ELR (cell line): ENCODE results near the gene THAP6.
"Not testable (repeated sequence)": the region's sequence is repeated elsewhere in the genome, so short reads cannot be mapped to it uniquely, and the experiment has no call there.

Experiments used
- DNase-seq: peaks from one replicate; pipeline ENCODE4 v3.0.0-alpha.2; 2015; ENCODE audit warnings: low read depth

THAP6 gene

DNA sequence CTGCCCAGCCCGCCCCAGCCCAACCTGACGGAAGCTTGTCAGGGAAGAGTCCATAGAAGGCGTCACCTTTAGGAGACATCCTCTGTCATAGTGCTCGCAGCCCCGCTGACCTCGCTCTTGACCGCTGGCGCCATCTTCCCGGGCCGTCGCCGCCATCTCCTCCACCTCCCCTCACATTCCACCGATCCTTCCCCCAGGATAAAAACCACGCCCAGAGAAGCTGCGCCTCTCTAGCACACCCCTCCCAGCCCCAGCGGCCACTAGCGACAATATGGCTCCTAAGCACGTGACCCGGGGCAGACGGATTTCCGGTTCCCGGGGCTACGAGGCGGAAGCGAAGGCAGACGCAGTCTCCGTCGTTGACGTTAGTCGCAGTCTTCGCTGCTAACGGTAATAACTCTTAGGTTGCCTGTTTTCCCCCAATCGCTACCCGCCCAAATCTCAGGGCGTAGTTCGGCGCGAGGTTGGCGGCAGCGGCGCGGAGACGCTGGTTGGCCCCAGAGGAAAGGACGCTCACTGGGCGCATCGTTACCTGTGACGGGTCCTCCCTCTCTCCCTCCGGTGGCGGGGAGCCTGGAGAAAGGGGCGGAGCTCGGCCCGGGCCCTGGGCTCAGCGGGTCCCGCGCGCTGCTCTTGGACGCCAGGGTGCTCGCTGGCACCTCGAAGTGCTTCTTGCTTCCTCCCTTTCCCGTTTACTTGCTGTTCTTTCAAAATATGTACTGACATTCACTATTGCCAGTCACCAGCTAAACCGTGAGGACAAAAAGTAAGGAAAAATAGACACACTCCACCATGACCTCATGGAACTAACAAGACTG, at the start of gene THAP6, which contains the start of gene RCHY1:
THAP6 (plus strand) TSS at position 343 of the 818 bp plus-strand sequence. CDS start 980 bp downstream, outside the sequence.
RCHY1 (minus strand) TSS at position 273 of the 818 bp plus-strand sequence; CDS start at position 156, 117 bp downstream.
- peak; percentile 99 for DNase-seq

GRCh38 chr4:75469896-75470295, 44.4 kb upstream of the THAP6 start:
- no peak for DNase-seq

DNA sequence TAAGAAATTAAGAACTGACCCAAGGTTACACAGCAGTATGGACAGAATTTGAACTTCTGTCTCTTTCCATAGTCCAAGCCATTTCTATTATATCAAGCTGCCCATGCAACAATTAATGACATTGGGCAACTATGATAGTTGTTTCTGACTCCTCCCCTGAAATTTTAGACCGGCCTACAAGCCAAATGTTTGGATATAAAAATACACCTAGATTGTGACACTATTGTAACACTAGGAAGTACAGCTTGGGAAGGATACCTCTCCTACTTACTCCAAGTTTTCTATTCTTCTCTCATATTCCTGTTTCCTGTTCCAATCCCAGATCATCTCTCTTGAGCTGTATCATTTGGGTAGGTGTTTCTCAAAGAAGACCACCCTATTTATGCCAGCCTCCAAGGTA, 43.5 kb upstream of the THAP6 start:
- no peak for DNase-seq

DNA sequence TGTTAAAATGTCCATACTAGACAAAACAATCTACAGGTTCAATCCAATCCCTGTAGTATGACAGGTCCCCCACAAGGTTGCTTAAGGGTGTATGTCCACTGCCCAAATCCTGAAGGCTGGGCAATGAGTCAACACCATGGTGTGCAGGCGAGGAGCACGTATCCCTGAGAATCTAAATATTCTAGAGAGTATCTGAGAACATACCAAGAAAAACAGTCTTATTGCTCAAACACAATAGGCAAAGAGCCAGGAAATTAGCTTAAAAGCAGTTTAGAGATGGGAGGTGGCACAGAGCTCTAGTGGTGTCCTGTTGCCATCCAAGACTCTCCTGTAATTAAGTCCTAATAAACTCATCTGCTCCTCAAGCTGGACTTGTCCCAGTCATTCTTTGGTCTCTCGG, 37.1 kb upstream of the THAP6 start:
- no peak for DNase-seq

DNA sequence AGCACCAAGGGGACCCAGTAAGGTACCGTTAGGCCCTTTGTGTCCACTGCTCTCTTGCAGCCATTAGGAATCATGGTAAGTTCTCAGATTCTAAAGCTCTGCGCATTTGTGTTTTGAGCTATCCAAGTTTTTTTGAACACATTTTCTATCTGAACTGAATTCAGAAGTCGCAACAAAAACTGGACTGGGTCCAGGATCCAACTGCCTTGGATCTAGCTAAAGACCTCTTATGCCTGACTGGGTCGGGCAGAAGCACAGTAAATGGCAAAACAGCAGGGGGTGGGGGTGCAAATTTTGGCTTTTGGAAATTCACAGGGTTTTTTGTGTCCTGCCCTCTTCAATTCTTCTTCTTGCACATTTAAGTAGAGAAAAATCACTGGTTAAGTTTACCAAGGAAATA, 30.1 kb upstream of the THAP6 start:
- no peak for DNase-seq

- DNase-seq: peak; percentile 55
Measured at GRCh38 chr4:75490155-75490554, 24.1 kb upstream of the THAP6 start.

GRCh38 chr4:75494563-75494962, 19.7 kb upstream of the THAP6 start:
- DNase-seq: peak; percentile 66

DNA sequence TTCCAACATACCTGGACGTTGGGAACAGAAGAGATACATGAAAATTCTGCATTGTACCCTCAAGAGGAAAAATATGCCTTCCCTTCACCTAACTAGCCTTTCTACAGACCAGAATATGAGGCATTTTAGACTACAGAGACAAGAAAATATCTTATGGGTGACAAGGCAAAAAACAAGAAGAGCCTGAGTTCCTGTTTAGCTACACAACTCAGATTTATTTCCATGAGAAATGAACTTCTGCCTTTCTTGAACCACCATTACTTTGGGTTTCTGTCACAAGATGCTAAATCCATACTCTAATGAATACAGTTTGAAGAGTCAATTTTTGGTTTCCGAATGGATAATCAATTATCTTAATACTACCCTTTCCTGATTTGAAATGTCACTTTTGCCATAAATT, 18.8 kb upstream of the THAP6 start:
- DNase-seq: no peak

DNA sequence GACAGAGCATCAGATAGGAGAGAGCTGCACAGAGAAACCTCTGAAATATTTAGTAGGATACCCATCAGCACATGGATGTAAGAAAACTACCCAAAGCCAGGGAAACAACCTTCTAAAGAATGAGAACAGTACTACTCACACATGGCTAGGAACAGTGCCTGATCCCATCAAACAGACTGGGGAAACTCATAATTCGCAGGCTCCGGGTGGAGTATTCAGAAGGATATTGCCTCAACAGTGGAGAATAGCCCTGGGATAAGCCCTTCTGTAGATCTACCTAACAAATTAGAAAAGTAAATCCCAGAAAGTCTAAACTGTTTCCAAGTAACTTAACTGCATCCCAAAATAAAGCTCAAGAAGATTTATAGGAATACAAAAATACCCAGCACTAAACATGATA, 17.9 kb upstream of the THAP6 start:
- no peak for DNase-seq

- DNase-seq: peak; percentile 45
Measured at GRCh38 chr4:75497133-75497532, 17.1 kb upstream of the THAP6 start.

GRCh38 chr4:75498041-75498440, 16.2 kb upstream of the THAP6 start:
- no peak for DNase-seq

DNA sequence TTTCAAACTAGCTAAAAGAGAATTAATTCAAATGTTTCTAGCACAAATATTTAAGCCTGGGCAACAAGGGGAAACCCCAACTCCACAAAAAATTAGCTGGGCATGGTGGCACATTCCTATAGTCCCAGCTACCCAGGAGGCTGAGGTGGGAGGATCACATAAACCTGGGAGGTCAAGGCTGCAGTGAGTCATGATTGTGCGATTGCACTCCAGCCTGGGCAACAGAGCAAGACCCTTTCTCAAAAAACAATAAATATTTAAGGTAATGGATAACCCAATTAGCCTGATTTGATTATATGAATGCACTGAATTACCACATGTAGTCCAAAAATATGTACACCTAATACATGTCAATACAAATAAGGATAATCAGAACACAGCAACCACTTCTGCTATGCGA, 14.4 kb upstream of the THAP6 start:
- DNase-seq: no peak

DNA sequence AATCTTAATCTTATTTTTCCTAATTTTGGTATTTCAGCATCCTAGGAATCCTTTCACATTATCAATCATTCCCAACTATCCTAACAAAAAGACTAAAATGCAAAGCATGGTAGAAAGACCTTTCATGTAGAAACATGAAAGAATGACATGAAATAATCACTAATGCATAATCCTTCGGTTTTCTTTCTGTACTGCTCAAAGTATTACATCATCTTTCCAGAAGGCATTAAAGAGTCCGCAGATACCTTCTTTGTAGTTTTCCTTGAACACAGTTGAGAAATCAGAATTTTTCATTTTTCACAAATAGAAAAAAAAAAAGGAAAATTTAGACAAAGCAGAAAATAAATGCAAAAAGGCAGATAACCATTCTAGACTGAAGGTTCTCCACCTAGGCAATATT, 11.6 kb upstream of the THAP6 start:
- no peak for DNase-seq

GRCh38 chr4:75505630-75506029, 8.6 kb upstream of the THAP6 start:
- DNase-seq: no peak

DNA sequence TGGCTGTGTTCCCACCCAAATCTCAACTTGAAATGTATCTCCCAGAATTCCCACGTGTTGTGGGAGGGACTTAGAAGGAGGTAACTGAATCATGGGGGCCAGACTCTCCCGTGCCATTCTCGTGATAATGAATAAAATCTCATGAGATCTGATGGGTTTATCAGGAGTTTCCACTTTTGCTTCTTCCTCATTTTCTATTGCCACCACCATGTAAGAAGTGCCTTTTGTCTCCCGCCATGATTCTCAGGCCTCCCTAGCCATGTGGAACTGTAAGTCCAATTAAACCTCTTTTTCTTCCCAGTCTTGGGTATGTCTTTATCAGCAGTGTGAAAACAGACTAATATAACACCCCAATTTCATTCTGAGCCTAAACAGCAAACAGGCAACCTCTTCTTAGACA, 4.7 kb upstream of the THAP6 start:
- not testable (repeated sequence) for DNase-seq

- DNase-seq: no peak
Measured at GRCh38 chr4:75511841-75512240, 2.4 kb upstream of the THAP6 start.

GRCh38 chr4:75512386-75513211, 1.7 kb upstream of the THAP6 start:
- peak; percentile 67 for DNase-seq

DNA sequence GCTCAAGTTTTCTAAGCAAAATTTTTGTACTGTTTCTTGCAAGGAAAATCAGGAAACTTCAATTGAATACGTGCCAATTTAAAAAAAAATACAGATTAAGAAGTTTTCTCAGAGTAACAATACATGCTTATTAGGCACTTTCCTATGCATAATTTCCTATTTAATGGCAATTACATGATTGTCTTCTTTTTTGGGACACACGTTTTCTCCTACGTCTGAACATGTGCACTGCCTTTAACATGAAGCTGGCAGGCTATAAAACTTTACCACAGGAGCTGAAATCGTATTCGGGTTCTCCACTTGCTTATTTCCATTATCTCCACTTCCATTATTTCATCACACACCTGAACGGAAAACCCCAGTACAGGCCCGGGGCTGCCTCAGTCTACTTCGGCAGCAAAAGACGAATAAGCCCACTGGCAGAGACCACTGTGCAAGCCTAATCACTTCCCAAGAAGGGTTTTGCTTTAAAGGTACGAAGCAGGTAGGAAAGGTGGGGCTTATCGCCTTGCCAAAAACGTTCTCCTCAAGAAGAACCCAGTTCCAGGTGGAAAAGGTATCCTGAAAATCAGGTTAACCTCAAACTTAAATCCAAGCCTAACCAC, 645 bp upstream of the THAP6 start:
- DNase-seq: peak; percentile 20

DNA sequence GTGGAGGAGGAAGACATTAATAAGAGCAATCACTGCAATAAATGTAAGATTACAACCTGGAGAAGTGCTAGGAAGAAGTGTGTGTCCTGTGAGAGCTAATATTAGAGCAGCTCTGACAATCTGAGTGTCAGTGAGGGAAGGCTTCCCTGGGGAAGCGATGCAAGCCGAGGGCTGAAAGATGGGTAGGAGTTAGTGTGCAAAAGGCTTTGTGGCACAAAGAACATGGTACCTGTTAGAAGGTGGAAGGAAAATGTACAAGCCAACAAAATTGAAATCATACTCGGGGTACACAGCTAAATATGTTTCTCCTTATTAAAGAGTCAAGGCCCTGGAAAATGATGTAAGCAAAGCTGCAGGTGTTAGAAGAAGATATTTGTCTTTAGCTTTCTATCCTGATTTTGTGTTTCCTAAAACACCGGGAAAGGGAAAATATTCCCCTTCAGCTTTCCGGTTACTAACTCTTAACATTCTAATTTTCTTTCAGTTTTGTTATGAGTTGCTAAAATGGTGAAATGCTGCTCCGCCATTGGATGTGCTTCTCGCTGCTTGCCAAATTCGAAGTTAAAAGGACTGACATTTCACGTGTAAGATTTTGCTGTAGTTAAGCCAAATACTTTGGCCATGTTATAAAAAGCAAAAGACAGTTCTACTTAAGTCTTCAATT, 808 bp downstream of the THAP6 start:
- DNase-seq: no peak

DNA sequence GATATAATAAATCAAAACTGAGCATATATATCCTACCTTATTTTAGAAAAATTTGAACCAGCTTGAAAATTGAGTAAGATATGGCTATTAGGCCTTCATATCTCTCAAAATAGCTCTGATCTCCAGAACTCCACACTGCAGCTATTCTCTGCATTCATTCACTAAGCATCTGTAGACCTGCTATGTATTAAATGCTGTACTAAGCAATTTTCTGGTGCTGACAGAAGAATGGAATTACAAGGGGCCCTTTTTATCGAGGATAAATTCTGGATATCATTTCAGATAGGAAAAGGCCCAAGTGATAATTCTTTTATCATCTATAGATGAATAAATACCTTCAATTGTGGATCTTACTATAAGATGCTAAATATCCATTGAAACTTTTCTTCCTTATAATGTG, 1.9 kb downstream of the THAP6 start:
- no peak for DNase-seq

DNA sequence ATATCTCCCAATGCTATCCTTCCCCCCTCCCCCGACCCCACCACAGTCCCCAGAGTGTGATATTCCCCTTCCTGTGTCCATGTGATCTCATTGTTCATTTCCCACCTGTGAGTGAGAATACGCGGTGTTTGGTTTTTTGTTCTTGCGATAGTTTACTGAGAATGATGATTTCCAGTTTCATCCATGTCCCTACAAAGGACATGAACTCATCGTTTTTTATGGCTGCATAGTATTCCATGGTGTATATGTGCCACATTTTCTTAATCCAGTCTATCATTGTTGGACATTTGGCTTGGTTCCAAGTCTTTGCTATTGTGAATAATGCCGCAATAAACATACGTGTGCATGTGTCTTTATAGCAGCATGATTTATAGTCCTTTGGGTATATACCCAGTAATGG, 5.2 kb downstream of the THAP6 start:
- not testable (repeated sequence) for DNase-seq

DNA sequence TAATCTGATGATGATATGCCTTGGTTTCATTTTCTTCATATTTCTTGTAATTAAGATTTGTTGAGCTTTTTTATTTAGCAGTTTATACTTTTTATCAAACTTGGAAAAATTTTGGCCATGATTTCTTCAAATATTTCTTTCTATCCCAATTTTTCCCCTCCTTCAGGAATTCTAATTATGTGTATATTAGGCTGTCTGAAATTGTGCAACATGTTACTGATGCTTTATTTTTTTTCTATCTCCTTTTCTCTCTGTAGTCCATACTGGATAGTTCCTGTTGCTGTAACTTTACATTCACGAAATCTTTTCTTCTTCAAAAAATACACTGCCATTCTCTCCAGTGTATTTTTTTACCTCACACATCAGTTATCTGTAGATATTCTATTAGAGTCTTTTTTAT, 10.8 kb downstream of the THAP6 start:
- DNase-seq: no peak
